ENCODE data around the gene GABPB1.

The GABPB1 gene

GRCh38 chr15:50341616-50342136, 13.3 kb downstream of the GABPB1 start:
- no peak for DNase-seq

- DNase-seq = no peak
Measured at GRCh38 chr15:50340416-50340815, 14.6 kb downstream of the GABPB1 start.

GRCh38 chr15:50339717-50340116, 15.3 kb downstream of the GABPB1 start:
- DNase-seq = no peak

- DNase-seq = no peak
Measured at GRCh38 chr15:50335251-50335650, 19.7 kb downstream of the GABPB1 start.

- DNase-seq = no peak
Measured at GRCh38 chr15:50333229-50333628, 21.8 kb downstream of the GABPB1 start.

GRCh38 chr15:50330921-50331320, 24.1 kb downstream of the GABPB1 start:
- DNase-seq = no peak

- DNase-seq = no peak
Measured at GRCh38 chr15:50328116-50328515, 26.9 kb downstream of the GABPB1 start.

GRCh38 chr15:50321680-50322210, 33.3 kb downstream of the GABPB1 start:
- no peak for DNase-seq

GRCh38 chr15:50320504-50320903, 34.5 kb downstream of the GABPB1 start:
- no peak for DNase-seq

- DNase-seq = no peak
Measured at GRCh38 chr15:50318697-50319096, 36.3 kb downstream of the GABPB1 start.

- DNase-seq = peak; percentile 19
Measured at GRCh38 chr15:50315814-50316630, 39.0 kb downstream of the GABPB1 start.

- no peak for DNase-seq
Measured at GRCh38 chr15:50312636-50313035, 42.4 kb downstream of the GABPB1 start.

GRCh38 chr15:50307799-50308198, 47.2 kb downstream of the GABPB1 start:
- DNase-seq = no peak

GRCh38 chr15:50304836-50305235, 50.2 kb downstream of the GABPB1 start:
- no peak for DNase-seq

- DNase-seq = no peak
Measured at GRCh38 chr15:50302581-50302980, 52.4 kb downstream of the GABPB1 start.

- no peak for DNase-seq
Measured at GRCh38 chr15:50298340-50298739, 56.7 kb downstream of the GABPB1 start.

GRCh38 chr15:50295966-50296365, 59.0 kb downstream of the GABPB1 start:
- DNase-seq = no peak

GRCh38 chr15:50289749-50290148, 65.2 kb downstream of the GABPB1 start:
- DNase-seq = no peak

GRCh38 chr15:50287324-50288116, 67.5 kb downstream of the GABPB1 start:
- no peak for DNase-seq

- DNase-seq = no peak
Measured at GRCh38 chr15:50281427-50281826, 73.6 kb downstream of the GABPB1 start.

GRCh38 chr15:50280271-50280670, 74.7 kb downstream of the GABPB1 start:
- DNase-seq = no peak

GRCh38 chr15:50278496-50278895, 76.5 kb downstream of the GABPB1 start:
- no peak for DNase-seq

GRCh38 chr15:50277370-50277769, 77.6 kb downstream of the GABPB1 start:
- DNase-seq = no peak

GRCh38 chr15:50275908-50276307, 79.1 kb downstream of the GABPB1 start:
- DNase-seq = no peak
